Thyroid gland (tissue), 4 donors: Measurements from ENCODE around the gene SH3RF1. TPM values are rescaled to one million over a fixed set of nuclear protein-coding genes. Genes with fewer than 3 reads are reported as not detected.

ENCODE experiments used
- DNase-seq, 2 donors: peaks; one replicate each; pipeline ENCODE4 v3.0.0-alpha.2; 2019
- H3K27ac ChIP-seq, 3 donors: fragments of 200-600 bp; sonication (generic); 1 replicate in 2 of 3; 2 replicates in 1 of 3; pipeline ENCODE4 v1.5.1; 2016 to 2019; ENCODE audit warnings: mild to moderate bottlenecking in 1 of 3, moderate library complexity in 1 of 3
- H3K27me3 ChIP-seq: fragments of 200-600 bp; sonication (generic); one replicate; pipeline ENCODE4 v1.5.1; 2019
- H3K36me3 ChIP-seq, 2 donors: fragments of 200-600 bp; sonication (generic); one replicate each; pipeline ENCODE4 v1.5.1; 2016 to 2019
- H3K4me1 ChIP-seq, 2 donors: fragments of 200-600 bp; sonication (generic); one replicate each; pipeline ENCODE4 v1.5.1; 2017 to 2019
- H3K4me3 ChIP-seq, 3 donors: fragments of 200-600 bp; sonication (generic); replicated peaks in 1 of 3; 1 replicate in 2 of 3; 2 replicates in 1 of 3; pipeline ENCODE4 v1.5.1; 2016; ENCODE audit warnings: mild to moderate bottlenecking in 1 of 3
- H3K9me3 ChIP-seq: fragments of 200-600 bp; sonication (generic); one replicate; pipeline ENCODE4 v1.5.1; 2017
- POLR2A ChIP-seq, 2 donors: fragments of 450-650 bp; IDR thresholded peaks; one replicate each; pipeline ENCODE4 v1.6.1; 2017; ENCODE audit warnings: antibody characterized with exemption in 2 of 2, mild to moderate bottlenecking in 2 of 2, moderate library complexity in 1 of 2
- WGBS, 2 donors: methylation state at CpG; one replicate each; pipeline ENCODE4 v1.1.5; 2017; 5-methylcytosine and 5-hydroxymethylcytosine counted together
- intact Hi-C: fragments of 100-400 bp; cut with DNase I; formaldehyde crosslinking; loops from one replicate; pipeline ENCODE4 v1.15.1; 2023
- total RNA-seq, 4 donors: library from RNA; depleted of rRNA; stranded (reverse); fragments of >200 nt; gene quantifications; one replicate each; pipeline ENCODE4 v1.2.3, GENCODE V29; 2016
- TF ChIP-seq, protein P1 (sequence below), 6 experiments: fragments of 200-600 bp in 3 of 6; fragments of 450-650 bp in 3 of 6; sonication (generic) in 3 of 6; IDR thresholded peaks; one replicate each; pipeline ENCODE4 v1.5.1; 2016 to 2019; ENCODE audit warnings: antibody characterized with exemption in 6 of 6, mild to moderate bottlenecking in 2 of 6, inconsistent platforms in 1 of 6, moderate library complexity in 1 of 6

SH3RF1 gene
- total RNA-seq, 4 donors from 2014 or later: 29.0 to 41.7 (median 32.5) TPM

DNA sequence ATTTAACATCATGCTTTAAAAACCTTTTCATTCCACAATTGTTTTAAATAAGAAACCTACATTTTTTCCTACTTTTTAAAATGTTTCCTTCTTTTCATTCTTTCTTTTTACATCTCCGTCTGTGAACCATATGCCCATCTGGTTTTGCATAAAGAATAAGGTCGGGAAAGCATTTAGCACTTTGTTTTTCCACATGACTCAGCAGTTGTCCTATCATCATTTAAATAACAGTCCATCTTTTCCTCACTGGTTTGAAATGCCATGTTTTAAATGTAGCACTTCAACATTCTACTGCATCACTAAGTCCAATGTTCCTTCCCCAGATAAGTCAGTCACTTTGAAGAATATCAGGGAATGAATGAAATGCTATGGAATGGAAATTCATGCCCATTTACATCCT is 128.4 kb downstream of the SH3RF1 start:
- peak overlapping the region in 1 of 3 donors; percentile 71 for H3K27ac ChIP-seq
- WGBS, 2 donors: 91 to 93% methylated on average over 2 of the region's 2 CpGs

GRCh38 chr4:169139021-169139420 is 131.7 kb downstream of the SH3RF1 start:
- 97 to 100% methylated on average over 4 of the region's 4 CpGs for WGBS, 2 donors
- DNase-seq: no peak
- peak overlapping the region in 2 of 3 donors; percentile 20 to 98 for H3K27ac ChIP-seq
- intact Hi-C loops: loop anchor here (10.0 kb wide), 1 partner anchor 126 kb away; no protein-coding TSS in a partner anchor
- no peak for TF ChIP-seq POLR2A (IDR thresholded peaks at IDR 0.05)
- TF ChIP-seq, protein P1, sequence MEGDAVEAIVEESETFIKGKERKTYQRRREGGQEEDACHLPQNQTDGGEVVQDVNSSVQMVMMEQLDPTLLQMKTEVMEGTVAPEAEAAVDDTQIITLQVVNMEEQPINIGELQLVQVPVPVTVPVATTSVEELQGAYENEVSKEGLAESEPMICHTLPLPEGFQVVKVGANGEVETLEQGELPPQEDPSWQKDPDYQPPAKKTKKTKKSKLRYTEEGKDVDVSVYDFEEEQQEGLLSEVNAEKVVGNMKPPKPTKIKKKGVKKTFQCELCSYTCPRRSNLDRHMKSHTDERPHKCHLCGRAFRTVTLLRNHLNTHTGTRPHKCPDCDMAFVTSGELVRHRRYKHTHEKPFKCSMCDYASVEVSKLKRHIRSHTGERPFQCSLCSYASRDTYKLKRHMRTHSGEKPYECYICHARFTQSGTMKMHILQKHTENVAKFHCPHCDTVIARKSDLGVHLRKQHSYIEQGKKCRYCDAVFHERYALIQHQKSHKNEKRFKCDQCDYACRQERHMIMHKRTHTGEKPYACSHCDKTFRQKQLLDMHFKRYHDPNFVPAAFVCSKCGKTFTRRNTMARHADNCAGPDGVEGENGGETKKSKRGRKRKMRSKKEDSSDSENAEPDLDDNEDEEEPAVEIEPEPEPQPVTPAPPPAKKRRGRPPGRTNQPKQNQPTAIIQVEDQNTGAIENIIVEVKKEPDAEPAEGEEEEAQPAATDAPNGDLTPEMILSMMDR (IDR thresholded peaks at IDR 0.05): no peak
- H3K4me1 ChIP-seq: peaks cover 49 to 52% of the 10 kb centered on the region in 2 donors
- H3K4me3 ChIP-seq: no peak overlapping the region
- no peaks in the 10 kb centered on the region for H3K9me3 ChIP-seq
- no peaks in the 10 kb centered on the region for H3K36me3 ChIP-seq
- H3K27me3 ChIP-seq: no peaks in the 10 kb centered on the region

More for the DNA sequence above, 128.4 kb downstream of the SH3RF1 start:
- intact Hi-C loops: no loop called here
- Histone ChIP-seq H3K4me3 (no peak overlapping the region), H3K9me3 (no peaks in the 10 kb centered on the region), H3K36me3 (no peaks in the 10 kb centered on the region), H3K27me3 (no peaks in the 10 kb centered on the region), H3K4me1 (peaks cover 21 to 24% of the 10 kb centered on the region in 2 donors)
- DNase-seq: no peak
- TF ChIP-seq, protein P1 (IDR thresholded peaks at IDR 0.05): no peak
- TF ChIP-seq POLR2A (IDR thresholded peaks at IDR 0.05): no peak

DNA sequence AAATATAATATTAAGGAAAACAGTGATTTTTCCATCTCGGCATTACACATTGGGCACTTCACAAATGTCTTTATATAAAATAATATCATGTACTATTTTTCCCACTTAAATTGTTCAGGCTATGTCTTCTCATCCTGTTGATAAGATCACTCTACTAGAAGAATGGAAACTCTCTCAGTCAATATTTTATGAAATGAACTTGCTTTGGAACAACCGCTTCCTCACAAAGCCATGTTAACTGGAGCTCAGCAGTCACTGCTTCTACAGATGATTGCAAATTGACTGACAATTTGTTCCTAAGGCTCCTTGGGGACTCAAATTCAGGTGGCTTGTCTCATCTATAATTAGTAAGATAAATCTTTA is 133.2 kb downstream of the SH3RF1 start:
- H3K27me3 ChIP-seq: no peaks in the 10 kb centered on the region
- WGBS, 2 donors: 76 to 86% methylated on average over 2 of the region's 2 CpGs
- no peak for DNase-seq
- H3K4me3 ChIP-seq: no peak overlapping the region
- peaks cover 52 to 54% of the 10 kb centered on the region in 2 donors for H3K4me1 ChIP-seq
- intact Hi-C loops: loop anchor here (10.0 kb wide), 1 partner anchor 127 kb away; no protein-coding TSS in a partner anchor
- TF ChIP-seq, protein P1 (IDR thresholded peaks at IDR 0.05): no peak
- TF ChIP-seq POLR2A (IDR thresholded peaks at IDR 0.05): no peak
- no peaks in the 10 kb centered on the region for H3K9me3 ChIP-seq
- no peaks in the 10 kb centered on the region for H3K36me3 ChIP-seq
- peak overlapping the region; percentile 86 to 98 (median 96) for H3K27ac ChIP-seq

DNA sequence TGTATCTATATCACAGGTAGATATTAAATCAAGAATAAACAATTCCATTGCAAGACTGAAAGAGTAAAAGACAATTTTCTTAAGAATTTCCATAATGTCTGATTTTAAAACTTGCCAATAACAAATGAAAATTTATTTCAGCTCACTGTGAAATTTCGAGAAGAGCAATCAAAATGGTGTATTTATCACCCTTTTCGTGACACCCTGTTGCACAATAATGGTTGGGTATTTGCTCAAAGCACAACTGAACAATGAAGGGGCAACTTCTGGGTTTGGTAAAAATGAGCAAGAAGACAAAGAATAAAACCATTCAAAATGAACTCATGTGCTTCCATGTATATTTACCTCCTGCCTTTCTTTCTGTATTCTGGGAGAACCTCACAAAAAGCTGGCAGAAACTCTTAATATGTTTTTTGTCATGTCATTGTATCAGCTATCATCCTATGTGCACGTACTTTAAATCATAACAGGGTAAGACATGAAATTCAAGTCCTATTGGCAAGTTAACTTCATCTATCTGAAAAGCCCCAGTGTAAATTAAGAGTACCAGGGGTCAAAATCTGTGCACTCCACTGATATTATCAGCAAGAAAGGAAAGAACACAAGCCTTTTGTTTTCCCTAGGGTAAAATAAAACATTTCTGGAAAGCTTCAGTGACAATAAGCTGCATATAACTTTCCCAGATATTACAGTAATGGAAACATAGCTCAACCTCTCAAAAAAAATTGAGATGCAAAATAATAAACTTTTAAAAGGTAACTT is 133.8 kb downstream of the SH3RF1 start:
- Histone ChIP-seq H3K4me3 (no peak overlapping the region), H3K9me3 (no peaks in the 10 kb centered on the region), H3K4me1 (peaks cover 57 to 60% of the 10 kb centered on the region in 2 donors), H3K27me3 (no peaks in the 10 kb centered on the region), H3K36me3 (no peaks in the 10 kb centered on the region), H3K27ac (peak overlapping the region; percentile 86 to 98 (median 96))
- intact Hi-C loops: loop anchor here (10.0 kb wide), 1 partner anchor 128 kb away; no protein-coding TSS in a partner anchor
- 79 to 80% methylated on average over 3 of the region's 3 CpGs for WGBS, 2 donors
- TF ChIP-seq POLR2A (IDR thresholded peaks at IDR 0.05): no peak
- TF ChIP-seq, protein P1 (IDR thresholded peaks at IDR 0.05): no peak
- no peak for DNase-seq

DNA sequence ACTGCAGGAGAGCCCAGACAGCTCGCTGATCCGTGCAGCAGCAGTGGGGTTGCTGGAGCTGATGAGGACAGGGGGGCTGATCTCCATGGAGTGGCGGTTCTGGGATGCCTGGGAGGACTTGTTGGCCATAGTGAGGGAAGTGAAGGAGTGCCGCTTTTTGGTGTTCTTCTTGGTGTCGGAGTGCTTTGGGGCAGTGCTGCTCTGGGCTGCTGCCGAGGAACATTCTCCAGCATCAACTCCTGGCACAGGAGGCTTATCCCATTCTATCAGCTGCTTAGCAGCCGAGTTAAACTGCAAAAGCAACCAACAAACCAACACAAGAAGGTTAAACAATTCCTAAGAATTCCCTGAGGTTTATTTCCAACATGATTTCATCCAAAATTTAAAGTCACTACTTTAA is 134.4 kb downstream of the SH3RF1 start:
- DNase-seq: peak; percentile 42 to 45
- intact Hi-C loops: loop anchor here (10.0 kb wide), 1 partner anchor 128 kb away; no protein-coding TSS in a partner anchor
- WGBS, 2 donors: 42 to 45% methylated on average over 7 of the region's 7 CpGs
- Histone ChIP-seq H3K27me3 (no peaks in the 10 kb centered on the region), H3K27ac (peak overlapping the region; percentile 86 to 98 (median 96)), H3K4me3 (no peak overlapping the region), H3K36me3 (no peaks in the 10 kb centered on the region), H3K4me1 (peaks cover 57 to 66% of the 10 kb centered on the region in 2 donors), H3K9me3 (no peaks in the 10 kb centered on the region)
- TF ChIP-seq, protein P1 (IDR thresholded peaks at IDR 0.05): no peak
- TF ChIP-seq POLR2A (IDR thresholded peaks at IDR 0.05): no peak
